ENCODE data around the gene RANGRF. TPM values are rescaled to one million over a fixed set of nuclear protein-coding genes. Genes with fewer than 3 reads are reported as not detected.

The RANGRF gene
- total RNA-seq, 1 experiment from 2014 or later = 18.0 TPM

GRCh38 chr17:8277317-8277716 lies 11.2 kb upstream of the RANGRF start:
- no peaks in the 10 kb centered on the region for H3K27me3 ChIP-seq (ENCODE audit: low read length)
- intact Hi-C loops (cut with micrococcal nuclease) = no loop called here
- H3K9ac ChIP-seq (ENCODE audit: low read length) = no peak overlapping the region
- H3K9me2 ChIP-seq (replicated peaks; ENCODE audit: low read length) = no peaks in the 10 kb centered on the region
- H3K4me2 ChIP-seq (ENCODE audit: low read length) = no peak overlapping the region
- no peaks in the 10 kb centered on the region for H3K79me2 ChIP-seq (ENCODE audit: low read length)
- H3K9me3 ChIP-seq (ENCODE audit: low read length) = no peaks in the 10 kb centered on the region
- DNase-seq (no peak), ATAC-seq (no peak)
- POLR2A ChIA-PET (ENCODE audit: unreplicated experiment) = interaction anchor here (0.7 kb wide), 1 partner anchor 36 kb away, joined by 4 read pairs; no protein-coding TSS in a partner anchor
- H2AFZ ChIP-seq (ENCODE audit: low read length) = no peak overlapping the region
- no peaks in the 10 kb centered on the region for H4K20me1 ChIP-seq (ENCODE audit: low read length)
- TF ChIP-seq CTCF (conservative IDR thresholded peaks at IDR 0.05; ENCODE audit: low read depth, low read length) = no peak
- no peak for TF ChIP-seq EZH2 (IDR thresholded peaks at IDR 0.05; ENCODE audit: low read length, unreplicated experiment)
- TF ChIP-seq EZH2phosphoT487 (IDR thresholded peaks at IDR 0.05; ENCODE audit: borderline replicate concordance, low read length) = no peak
- no peak overlapping the region for H3K4me3 ChIP-seq (ENCODE audit: low read length)
- CTCF ChIA-PET = no interaction called here
- no peaks in the 10 kb centered on the region for H3K36me3 ChIP-seq (ENCODE audit: low read depth, low read length)
- H3K27ac ChIP-seq (ENCODE audit: low read length) = no peak overlapping the region
- no peaks in the 10 kb centered on the region for H3K4me1 ChIP-seq (ENCODE audit: insufficient read depth, low read length)
- no peaks in the 10 kb centered on the region for H3F3A ChIP-seq (ENCODE audit: low read length, unreplicated experiment)
- no TSS peak for BruUV-seq (replicated peaks)

- Histone ChIP-seq H3K4me1 (ENCODE audit: insufficient read depth, low read length) (no peaks in the 10 kb centered on the region), H4K20me1 (ENCODE audit: low read length) (no peaks in the 10 kb centered on the region), H3K9me2 (replicated peaks; ENCODE audit: low read length) (no peaks in the 10 kb centered on the region), H3K36me3 (ENCODE audit: low read depth, low read length) (no peaks in the 10 kb centered on the region), H3K27me3 (ENCODE audit: low read length) (no peaks in the 10 kb centered on the region), H3K9ac (ENCODE audit: low read length) (no peak overlapping the region), H3K27ac (ENCODE audit: low read length) (no peak overlapping the region), H3K9me3 (ENCODE audit: low read length) (no peaks in the 10 kb centered on the region), H3K4me3 (ENCODE audit: low read length) (no peak overlapping the region), H2AFZ (ENCODE audit: low read length) (no peak overlapping the region), H3K79me2 (ENCODE audit: low read length) (no peaks in the 10 kb centered on the region), H3K4me2 (ENCODE audit: low read length) (no peak overlapping the region), H3F3A (ENCODE audit: low read length, unreplicated experiment) (no peaks in the 10 kb centered on the region)
- DNase-seq (no peak), ATAC-seq (no peak)
- no TSS peak for BruUV-seq (replicated peaks)
- POLR2A ChIA-PET (ENCODE audit: unreplicated experiment) = no interaction called here
- intact Hi-C loops (cut with micrococcal nuclease) = no loop called here
- CTCF ChIA-PET = no interaction called here
- TF ChIP-seq EZH2phosphoT487 (IDR thresholded peaks at IDR 0.05; ENCODE audit: borderline replicate concordance, low read length) (no peak), CTCF (conservative IDR thresholded peaks at IDR 0.05; ENCODE audit: low read depth, low read length) (no peak), EZH2 (IDR thresholded peaks at IDR 0.05; ENCODE audit: low read length, unreplicated experiment) (no peak)
Observed at GRCh38 chr17:8282345-8282744, 6.1 kb upstream of the RANGRF start.

- no peak overlapping the region for H3K4me3 ChIP-seq (ENCODE audit: low read length)
- TF ChIP-seq EZH2 (IDR thresholded peaks at IDR 0.05; ENCODE audit: low read length, unreplicated experiment) (no peak), CTCF (conservative IDR thresholded peaks at IDR 0.05; ENCODE audit: low read depth, low read length) (no peak), EZH2phosphoT487 (IDR thresholded peaks at IDR 0.05; ENCODE audit: borderline replicate concordance, low read length) (no peak)
- no peaks in the 10 kb centered on the region for H3K36me3 ChIP-seq (ENCODE audit: low read depth, low read length)
- H3K4me1 ChIP-seq (ENCODE audit: insufficient read depth, low read length) = peaks cover 6% of the 10 kb centered on the region
- H2AFZ ChIP-seq (ENCODE audit: low read length) = no peak overlapping the region
- H4K20me1 ChIP-seq (ENCODE audit: low read length) = no peaks in the 10 kb centered on the region
- no peak for DNase-seq
- H3K9me3 ChIP-seq (ENCODE audit: low read length) = no peaks in the 10 kb centered on the region
- no peaks in the 10 kb centered on the region for H3K79me2 ChIP-seq (ENCODE audit: low read length)
- no peaks in the 10 kb centered on the region for H3K9me2 ChIP-seq (replicated peaks; ENCODE audit: low read length)
- no peak for ATAC-seq
- no peak overlapping the region for H3K27ac ChIP-seq (ENCODE audit: low read length)
- no peak overlapping the region for H3K9ac ChIP-seq (ENCODE audit: low read length)
- no peaks in the 10 kb centered on the region for H3K27me3 ChIP-seq (ENCODE audit: low read length)
- BruUV-seq (replicated peaks) = no TSS peak
- intact Hi-C loops (cut with micrococcal nuclease) = no loop called here
- no peak overlapping the region for H3K4me2 ChIP-seq (ENCODE audit: low read length)
- H3F3A ChIP-seq (ENCODE audit: low read length, unreplicated experiment) = no peaks in the 10 kb centered on the region
- ChIA-PET CTCF (no interaction called here), POLR2A (ENCODE audit: unreplicated experiment) (interaction anchor here (0.5 to 0.6 kb wide), 2 partner anchors 35 to 62 kb away, joined by 7 to 9 read pairs; partner anchors contain the start of gene CTC1)
Observed at GRCh38 chr17:8283356-8283755, 5.1 kb upstream of the RANGRF start.
